SK-N-SH (cell line): ENCODE data around the gene BOD1L2.

Experiments
- EP300 ChIP-seq, 2 experiments: IDR thresholded peaks; 2 replicates each; pipeline versions ENCODE4 v1.4.0 to v1.6.1; 2012; ENCODE audit warnings: borderline replicate concordance in 1 of 2, low read depth in 1 of 2, low read length in 1 of 2
- GABPA ChIP-seq: IDR thresholded peaks from 2 replicates; pipeline ENCODE4 v1.4.0; 2012; ENCODE audit warnings: low read depth, mild to moderate bottlenecking
- NFIC ChIP-seq: IDR thresholded peaks from 2 replicates; pipeline ENCODE4 v1.4.0; 2012; ENCODE audit warnings: borderline replicate concordance
- RXRA ChIP-seq: IDR thresholded peaks from 2 replicates; pipeline ENCODE4 v1.4.0; 2012; ENCODE audit warnings: low read depth, mild to moderate bottlenecking, borderline replicate concordance
- SIN3A ChIP-seq: IDR thresholded peaks from 2 replicates; pipeline ENCODE4 v1.6.1; 2012; ENCODE audit warnings: low read depth, mild to moderate bottlenecking, low read length, moderate library complexity, borderline replicate concordance
- TAF1 ChIP-seq: IDR thresholded peaks from 2 replicates; pipeline ENCODE4 v1.6.1; 2012; ENCODE audit warnings: low read depth, mild to moderate bottlenecking, low read length, moderate library complexity, borderline replicate concordance
- TF ChIP-seq, protein P1 (sequence below): fragments of 200-600 bp; sonication (generic); IDR thresholded peaks from 2 replicates; pipeline ENCODE4 v1.6.1; 2017; ENCODE audit warnings: antibody characterized with exemption, mild to moderate bottlenecking, moderate library complexity

DNA sequence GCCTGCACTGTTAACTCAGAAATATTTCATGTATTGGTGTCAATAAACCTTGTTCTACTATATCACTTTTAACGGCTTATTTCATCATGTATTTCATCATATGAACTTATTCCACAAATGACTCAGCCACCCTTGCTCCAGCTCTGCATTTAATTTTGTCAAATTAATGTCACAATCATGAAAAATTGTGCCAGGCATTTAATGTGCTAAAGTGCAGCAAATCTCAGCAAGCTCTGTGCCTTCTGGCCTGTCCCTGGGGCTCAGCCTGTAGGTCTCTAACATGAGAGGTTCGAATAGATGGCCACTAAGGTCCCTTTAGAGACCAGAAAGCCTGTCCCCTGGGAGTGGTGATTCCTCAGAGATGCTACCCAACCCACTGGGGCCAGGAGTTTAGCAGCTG is 28.6 kb downstream of the BOD1L2 start:
- TF ChIP-seq, protein P1, sequence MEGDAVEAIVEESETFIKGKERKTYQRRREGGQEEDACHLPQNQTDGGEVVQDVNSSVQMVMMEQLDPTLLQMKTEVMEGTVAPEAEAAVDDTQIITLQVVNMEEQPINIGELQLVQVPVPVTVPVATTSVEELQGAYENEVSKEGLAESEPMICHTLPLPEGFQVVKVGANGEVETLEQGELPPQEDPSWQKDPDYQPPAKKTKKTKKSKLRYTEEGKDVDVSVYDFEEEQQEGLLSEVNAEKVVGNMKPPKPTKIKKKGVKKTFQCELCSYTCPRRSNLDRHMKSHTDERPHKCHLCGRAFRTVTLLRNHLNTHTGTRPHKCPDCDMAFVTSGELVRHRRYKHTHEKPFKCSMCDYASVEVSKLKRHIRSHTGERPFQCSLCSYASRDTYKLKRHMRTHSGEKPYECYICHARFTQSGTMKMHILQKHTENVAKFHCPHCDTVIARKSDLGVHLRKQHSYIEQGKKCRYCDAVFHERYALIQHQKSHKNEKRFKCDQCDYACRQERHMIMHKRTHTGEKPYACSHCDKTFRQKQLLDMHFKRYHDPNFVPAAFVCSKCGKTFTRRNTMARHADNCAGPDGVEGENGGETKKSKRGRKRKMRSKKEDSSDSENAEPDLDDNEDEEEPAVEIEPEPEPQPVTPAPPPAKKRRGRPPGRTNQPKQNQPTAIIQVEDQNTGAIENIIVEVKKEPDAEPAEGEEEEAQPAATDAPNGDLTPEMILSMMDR, result no peak
- TF ChIP-seq RXRA (no peak), EP300 (IDR thresholded peaks at IDR 0.05; ENCODE audit: borderline replicate concordance in 1 of 2, low read depth in 1 of 2, low read length in 1 of 2) (no peak), TAF1 (no peak), GABPA (no peak), NFIC (no peak), SIN3A (no peak)
